ENCODE results near the gene FTCD. TPM values are rescaled to one million over a fixed set of nuclear protein-coding genes. Genes with fewer than 3 reads are reported as not detected.
A peak's percentile ranks its signal among the peaks of the same experiment; 100 is the strongest.

Gene FTCD
- total RNA-seq, 1 donor from 2014 or later: not detected

DNA sequence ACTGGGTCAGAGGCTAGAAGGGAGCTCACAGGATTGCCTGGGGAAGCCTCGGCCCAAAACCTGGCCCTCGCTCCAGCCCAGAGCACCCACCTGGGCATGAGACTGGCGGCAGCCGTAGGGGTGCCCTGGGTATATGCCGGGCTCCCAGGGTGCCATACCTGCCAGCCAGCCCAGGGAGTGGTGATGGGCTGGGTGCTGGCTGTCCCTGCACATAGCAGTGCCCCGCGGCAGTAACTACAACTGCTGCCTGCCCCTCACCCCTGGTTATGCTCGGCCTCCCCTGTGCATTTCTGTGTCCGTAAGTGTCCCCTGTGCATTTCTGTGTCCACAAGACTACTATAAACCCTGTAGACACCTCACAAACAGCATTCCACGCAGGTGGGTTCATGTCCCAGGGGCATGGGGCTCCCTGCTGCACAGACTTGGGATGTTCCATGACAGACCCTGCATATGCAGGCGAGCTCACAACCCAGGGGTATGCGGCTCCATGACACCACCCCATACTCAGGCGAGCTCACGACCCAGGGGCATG, 34.6 kb upstream of the FTCD start:
- no peak for DNase-seq (ENCODE audit: extremely low spot score in 2 of 2)
- H3K36me3 ChIP-seq: peaks cover 0 to 30% of the 10 kb centered on the region in 2 donors
- TF ChIP-seq POLR2AphosphoS5 (IDR thresholded peaks at IDR 0.05; ENCODE audit: insufficient read depth in 1 of 2, low read depth in 1 of 2) (no peak), POLR2A (IDR thresholded peaks at IDR 0.05) (no peak)
- TF ChIP-seq, protein P1, sequence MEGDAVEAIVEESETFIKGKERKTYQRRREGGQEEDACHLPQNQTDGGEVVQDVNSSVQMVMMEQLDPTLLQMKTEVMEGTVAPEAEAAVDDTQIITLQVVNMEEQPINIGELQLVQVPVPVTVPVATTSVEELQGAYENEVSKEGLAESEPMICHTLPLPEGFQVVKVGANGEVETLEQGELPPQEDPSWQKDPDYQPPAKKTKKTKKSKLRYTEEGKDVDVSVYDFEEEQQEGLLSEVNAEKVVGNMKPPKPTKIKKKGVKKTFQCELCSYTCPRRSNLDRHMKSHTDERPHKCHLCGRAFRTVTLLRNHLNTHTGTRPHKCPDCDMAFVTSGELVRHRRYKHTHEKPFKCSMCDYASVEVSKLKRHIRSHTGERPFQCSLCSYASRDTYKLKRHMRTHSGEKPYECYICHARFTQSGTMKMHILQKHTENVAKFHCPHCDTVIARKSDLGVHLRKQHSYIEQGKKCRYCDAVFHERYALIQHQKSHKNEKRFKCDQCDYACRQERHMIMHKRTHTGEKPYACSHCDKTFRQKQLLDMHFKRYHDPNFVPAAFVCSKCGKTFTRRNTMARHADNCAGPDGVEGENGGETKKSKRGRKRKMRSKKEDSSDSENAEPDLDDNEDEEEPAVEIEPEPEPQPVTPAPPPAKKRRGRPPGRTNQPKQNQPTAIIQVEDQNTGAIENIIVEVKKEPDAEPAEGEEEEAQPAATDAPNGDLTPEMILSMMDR (IDR thresholded peaks at IDR 0.05): no peak

GRCh38 chr21:46189213-46189958, 34.0 kb upstream of the FTCD start:
- Histone ChIP-seq H3K4me3 (no peak overlapping the region), H3K27me3 (no peaks in the 10 kb centered on the region), H3K4me1 (peaks cover 48% of the 10 kb centered on the region), H3K9me3 (no peaks in the 10 kb centered on the region), H3K27ac (peak overlapping the region; percentile 93), H3K36me3 (peaks cover 0 to 23% of the 10 kb centered on the region in 2 donors)
- no peak for TF ChIP-seq POLR2A (IDR thresholded peaks at IDR 0.05)
- no peak for TF ChIP-seq POLR2AphosphoS5 (IDR thresholded peaks at IDR 0.05; ENCODE audit: insufficient read depth in 1 of 2, low read depth in 1 of 2)
- TF ChIP-seq, protein P1 (IDR thresholded peaks at IDR 0.05): no peak
- intact Hi-C loops (cut with DNase I): no loop called here
- peak in 1 of 2 donors; percentile 83 for DNase-seq (ENCODE audit: extremely low spot score in 2 of 2)

More for the DNA sequence above, 34.6 kb upstream of the FTCD start:
- H3K4me3 ChIP-seq: no peak overlapping the region
- no peaks in the 10 kb centered on the region for H3K27me3 ChIP-seq
- H3K27ac ChIP-seq: peak overlapping the region; percentile 93
- intact Hi-C loops (cut with DNase I): no loop called here
- H3K4me1 ChIP-seq: peaks cover 48% of the 10 kb centered on the region
- H3K9me3 ChIP-seq: no peaks in the 10 kb centered on the region

DNA sequence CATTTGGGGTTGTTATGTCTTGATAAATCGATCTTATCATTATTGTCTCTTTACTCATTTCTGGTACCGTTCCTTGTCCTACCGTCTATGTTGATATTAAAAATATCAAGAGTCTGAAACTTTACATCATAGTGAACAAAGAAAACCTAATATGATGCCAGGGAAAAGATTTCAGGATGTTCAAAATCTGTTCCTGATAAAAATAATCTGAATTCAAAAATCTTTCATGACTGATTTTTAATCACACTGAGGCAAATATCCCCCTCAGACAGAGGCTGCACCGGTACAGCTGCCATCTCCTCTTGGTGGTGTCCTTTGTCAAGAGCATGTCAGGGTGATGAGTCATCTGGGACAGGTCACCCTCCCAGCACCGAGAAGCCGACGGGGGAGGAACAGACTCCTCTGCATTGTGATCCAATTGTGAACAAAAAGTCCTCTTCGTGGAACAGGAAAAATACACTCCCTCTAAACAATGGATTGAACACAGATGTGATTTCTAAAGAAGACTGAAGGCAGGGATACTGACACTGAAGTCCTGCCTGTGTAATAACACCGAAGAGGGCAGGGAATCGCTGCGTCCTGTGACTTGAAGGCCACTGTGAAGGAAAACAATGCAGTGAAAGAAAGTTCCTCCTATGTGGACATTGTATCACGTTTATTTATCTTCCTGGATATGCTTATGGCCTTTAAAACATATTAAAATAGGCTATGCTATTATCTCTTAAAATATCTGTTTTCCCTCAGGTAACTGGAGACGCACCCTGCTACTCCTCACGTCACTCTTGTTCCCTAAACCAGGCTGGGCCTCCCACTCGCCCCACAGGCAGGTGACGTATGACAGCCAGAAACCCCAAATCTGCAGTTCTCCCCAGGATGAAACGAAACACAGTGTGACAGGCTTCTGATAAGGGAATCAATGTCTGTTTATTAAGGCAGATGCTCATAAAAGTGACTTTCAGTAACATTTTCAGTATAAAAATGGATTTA, 33.1 kb upstream of the FTCD start:
- peak in 1 of 2 donors; percentile 94 for DNase-seq (ENCODE audit: extremely low spot score in 2 of 2)
- peaks cover 54% of the 10 kb centered on the region for H3K4me1 ChIP-seq
- H3K9me3 ChIP-seq: no peaks in the 10 kb centered on the region
- intact Hi-C loops (cut with DNase I): no loop called here
- peaks cover 0 to 14% of the 10 kb centered on the region in 2 donors for H3K36me3 ChIP-seq
- H3K27me3 ChIP-seq: no peaks in the 10 kb centered on the region
- H3K4me3 ChIP-seq: no peak overlapping the region
- H3K27ac ChIP-seq: peak overlapping the region; percentile 93
- peak in 1 of 2 donors; percentile 76 for TF ChIP-seq POLR2AphosphoS5 (IDR thresholded peaks at IDR 0.05; ENCODE audit: insufficient read depth in 1 of 2, low read depth in 1 of 2)
- no peak for TF ChIP-seq POLR2A (IDR thresholded peaks at IDR 0.05)

- TF ChIP-seq POLR2AphosphoS5 (IDR thresholded peaks at IDR 0.05; ENCODE audit: insufficient read depth in 1 of 2, low read depth in 1 of 2) (no peak), POLR2A (IDR thresholded peaks at IDR 0.05) (no peak)
- TF ChIP-seq, protein P1 (IDR thresholded peaks at IDR 0.05): no peak
- peaks cover 59% of the 10 kb centered on the region for H3K4me1 ChIP-seq
- no peak overlapping the region for H3K4me3 ChIP-seq
- H3K36me3 ChIP-seq: peaks cover 0 to 12% of the 10 kb centered on the region in 2 donors
- no peaks in the 10 kb centered on the region for H3K9me3 ChIP-seq
- intact Hi-C loops (cut with DNase I): no loop called here
- no peak for DNase-seq (ENCODE audit: extremely low spot score in 2 of 2)
- H3K27me3 ChIP-seq: no peaks in the 10 kb centered on the region
- H3K27ac ChIP-seq: peak overlapping the region; percentile 93
Observed at GRCh38 chr21:46187814-46188213, 32.4 kb upstream of the FTCD start.

- no peaks in the 10 kb centered on the region for H3K27me3 ChIP-seq
- H3K36me3 ChIP-seq: peaks cover 0 to 6% of the 10 kb centered on the region in 2 donors
- H3K27ac ChIP-seq: no peak overlapping the region
- no peak overlapping the region for H3K4me3 ChIP-seq
- intact Hi-C loops (cut with DNase I): no loop called here
- no peak for DNase-seq (ENCODE audit: extremely low spot score in 2 of 2)
- peaks cover 63% of the 10 kb centered on the region for H3K4me1 ChIP-seq
- TF ChIP-seq, protein P1 (IDR thresholded peaks at IDR 0.05): no peak
- TF ChIP-seq POLR2AphosphoS5 (IDR thresholded peaks at IDR 0.05; ENCODE audit: insufficient read depth in 1 of 2, low read depth in 1 of 2) (no peak), POLR2A (IDR thresholded peaks at IDR 0.05) (no peak)
- no peaks in the 10 kb centered on the region for H3K9me3 ChIP-seq
Observed at GRCh38 chr21:46187261-46187660, 31.9 kb upstream of the FTCD start.

Data from vagina (tissue), 2 donors.